ENCODE measurements around the gene SHISA6. TPM values are rescaled to one million over a fixed set of nuclear protein-coding genes. Genes with fewer than 3 reads are reported as not detected.

SHISA6 gene
- total RNA-seq, 3 donors from 2014 or later = not detected

- ATAC-seq (no peak), DNase-seq (no peak)
- no peaks in the 10 kb centered on the region for H3K4me1 Mint-ChIP-seq (ENCODE audit: low read depth)
- H3K36me3 Mint-ChIP-seq (ENCODE audit: insufficient read depth) = no peaks in the 10 kb centered on the region
- H3K9me3 Mint-ChIP-seq = peaks cover 4% of the 10 kb centered on the region
- H3K27me3 Mint-ChIP-seq (ENCODE audit: low read depth) = no peaks in the 10 kb centered on the region
- H3K4me3 Mint-ChIP-seq = no peak overlapping the region
Measured at GRCh38 chr17:11548398-11548797, 307.4 kb downstream of the SHISA6 start.

DNA sequence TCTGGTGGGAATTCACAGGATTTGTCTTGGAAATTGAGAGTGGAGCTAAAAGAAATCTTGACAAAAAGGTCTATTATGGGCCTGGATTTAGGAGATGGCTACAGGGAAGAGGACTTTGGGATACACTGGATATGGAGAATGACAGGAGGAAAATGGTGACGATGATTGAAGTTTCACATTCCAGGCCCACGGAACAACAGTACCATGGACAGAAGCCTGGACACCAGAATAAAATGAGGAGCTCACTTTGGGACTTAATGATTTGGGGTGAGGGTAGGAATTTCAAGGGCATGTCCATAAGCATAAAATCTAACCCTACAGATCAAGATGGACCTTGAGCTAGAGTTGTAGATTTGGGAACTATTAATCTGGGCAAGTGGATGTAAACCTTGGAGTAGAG, 309.4 kb downstream of the SHISA6 start:
- H3K27me3 Mint-ChIP-seq (ENCODE audit: low read depth) = no peaks in the 10 kb centered on the region
- no peak for ATAC-seq

DNA sequence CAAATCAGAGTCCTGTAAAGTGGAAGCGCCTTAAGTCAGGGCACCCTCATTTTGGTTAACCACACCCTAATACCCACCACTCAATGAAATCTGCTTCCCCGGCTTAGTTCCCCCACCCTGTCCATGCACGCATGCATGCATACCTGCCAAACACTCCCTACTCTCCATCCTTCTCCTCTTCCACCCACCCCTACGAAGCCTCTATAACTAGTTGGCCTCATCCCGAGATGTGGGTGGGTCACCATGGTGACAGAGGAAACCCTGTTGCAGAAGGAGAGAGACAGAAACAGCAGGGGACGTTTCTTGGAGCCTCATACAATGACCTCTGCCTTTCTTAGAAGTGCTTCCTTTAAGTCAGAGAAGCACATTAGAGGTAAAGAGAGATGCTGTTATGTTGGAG, 310.4 kb downstream of the SHISA6 start:
- Mint-ChIP-seq H3K9me3 (no peaks in the 10 kb centered on the region), H3K27me3 (ENCODE audit: low read depth) (no peaks in the 10 kb centered on the region), H3K4me3 (no peak overlapping the region), H3K36me3 (ENCODE audit: insufficient read depth) (no peaks in the 10 kb centered on the region), H3K4me1 (ENCODE audit: low read depth) (no peaks in the 10 kb centered on the region)
- DNase-seq = no peak
- no peak for ATAC-seq

More for the DNA sequence above, 309.4 kb downstream of the SHISA6 start:
- Mint-ChIP-seq H3K9me3 (peaks cover 4% of the 10 kb centered on the region), H3K4me1 (ENCODE audit: low read depth) (no peaks in the 10 kb centered on the region), H3K36me3 (ENCODE audit: insufficient read depth) (no peaks in the 10 kb centered on the region), H3K4me3 (no peak overlapping the region)
- DNase-seq = no peak

GRCh38 chr17:11553135-11553534, 312.1 kb downstream of the SHISA6 start:
- Mint-ChIP-seq H3K27me3 (ENCODE audit: low read depth) (no peaks in the 10 kb centered on the region), H3K4me1 (ENCODE audit: low read depth) (no peaks in the 10 kb centered on the region), H3K36me3 (ENCODE audit: insufficient read depth) (no peaks in the 10 kb centered on the region), H3K4me3 (no peak overlapping the region), H3K9me3 (no peaks in the 10 kb centered on the region)
- DNase-seq (no peak), ATAC-seq (no peak)

- Mint-ChIP-seq H3K4me3 (no peak overlapping the region), H3K36me3 (ENCODE audit: insufficient read depth) (no peaks in the 10 kb centered on the region), H3K9me3 (no peaks in the 10 kb centered on the region), H3K4me1 (ENCODE audit: low read depth) (no peaks in the 10 kb centered on the region), H3K27me3 (ENCODE audit: low read depth) (no peaks in the 10 kb centered on the region)
- ATAC-seq (no peak), DNase-seq (no peak)
Measured at GRCh38 chr17:11554042-11554441, 313.0 kb downstream of the SHISA6 start.

DNA sequence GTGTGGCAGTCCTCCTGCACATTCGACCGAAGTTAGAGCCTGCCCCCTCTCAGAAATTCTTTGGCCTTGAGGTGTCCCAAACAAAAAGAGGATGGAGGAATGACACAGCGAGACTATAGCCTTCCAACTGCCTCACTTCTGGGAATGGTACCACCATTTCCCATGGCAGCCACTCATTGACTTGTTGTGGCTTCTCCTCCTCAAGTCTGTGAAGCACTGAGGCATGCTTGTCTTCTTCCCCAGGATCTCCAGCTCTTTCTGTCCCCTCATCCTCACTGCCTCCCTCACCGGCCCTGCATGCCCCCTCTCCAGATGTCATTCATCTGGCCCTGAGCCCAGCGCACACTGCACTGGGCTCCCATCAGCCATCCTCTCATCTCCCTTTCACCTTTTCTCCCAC, 313.5 kb downstream of the SHISA6 start:
- H3K36me3 Mint-ChIP-seq (ENCODE audit: insufficient read depth) = no peaks in the 10 kb centered on the region
- no peaks in the 10 kb centered on the region for H3K27me3 Mint-ChIP-seq (ENCODE audit: low read depth)
- H3K4me1 Mint-ChIP-seq (ENCODE audit: low read depth) = no peaks in the 10 kb centered on the region
- no peaks in the 10 kb centered on the region for H3K9me3 Mint-ChIP-seq
- no peak overlapping the region for H3K4me3 Mint-ChIP-seq
- ATAC-seq = no peak
- DNase-seq = no peak

GRCh38 chr17:11555530-11555929, 314.5 kb downstream of the SHISA6 start:
- Mint-ChIP-seq H3K4me1 (ENCODE audit: low read depth) (no peaks in the 10 kb centered on the region), H3K36me3 (ENCODE audit: insufficient read depth) (no peaks in the 10 kb centered on the region), H3K27me3 (ENCODE audit: low read depth) (no peaks in the 10 kb centered on the region), H3K9me3 (no peaks in the 10 kb centered on the region), H3K4me3 (no peak overlapping the region)
- ATAC-seq (no peak), DNase-seq (no peak)

GRCh38 chr17:11557727-11558452, 316.9 kb downstream of the SHISA6 start:
- ATAC-seq = no peak
- no peaks in the 10 kb centered on the region for H3K9me3 Mint-ChIP-seq

GRCh38 chr17:11558681-11559234, 317.7 kb downstream of the SHISA6 start:
- no peak for DNase-seq
- Mint-ChIP-seq H3K4me1 (ENCODE audit: low read depth) (no peaks in the 10 kb centered on the region), H3K4me3 (no peak overlapping the region), H3K9me3 (no peaks in the 10 kb centered on the region), H3K27me3 (ENCODE audit: low read depth) (no peaks in the 10 kb centered on the region), H3K36me3 (ENCODE audit: insufficient read depth) (no peaks in the 10 kb centered on the region)
- no peak for ATAC-seq

More at GRCh38 chr17:11557727-11558452, 316.9 kb downstream of the SHISA6 start:
- no peak for DNase-seq
- Mint-ChIP-seq H3K36me3 (ENCODE audit: insufficient read depth) (no peaks in the 10 kb centered on the region), H3K4me1 (ENCODE audit: low read depth) (no peaks in the 10 kb centered on the region), H3K4me3 (no peak overlapping the region), H3K27me3 (ENCODE audit: low read depth) (no peaks in the 10 kb centered on the region)

- Mint-ChIP-seq H3K27me3 (ENCODE audit: low read depth) (no peaks in the 10 kb centered on the region), H3K4me1 (ENCODE audit: low read depth) (no peaks in the 10 kb centered on the region), H3K4me3 (no peak overlapping the region), H3K9me3 (no peaks in the 10 kb centered on the region), H3K36me3 (ENCODE audit: insufficient read depth) (no peaks in the 10 kb centered on the region)
- no peak for DNase-seq
- no peak for ATAC-seq
Measured at GRCh38 chr17:11559601-11560000, 318.6 kb downstream of the SHISA6 start.

DNA sequence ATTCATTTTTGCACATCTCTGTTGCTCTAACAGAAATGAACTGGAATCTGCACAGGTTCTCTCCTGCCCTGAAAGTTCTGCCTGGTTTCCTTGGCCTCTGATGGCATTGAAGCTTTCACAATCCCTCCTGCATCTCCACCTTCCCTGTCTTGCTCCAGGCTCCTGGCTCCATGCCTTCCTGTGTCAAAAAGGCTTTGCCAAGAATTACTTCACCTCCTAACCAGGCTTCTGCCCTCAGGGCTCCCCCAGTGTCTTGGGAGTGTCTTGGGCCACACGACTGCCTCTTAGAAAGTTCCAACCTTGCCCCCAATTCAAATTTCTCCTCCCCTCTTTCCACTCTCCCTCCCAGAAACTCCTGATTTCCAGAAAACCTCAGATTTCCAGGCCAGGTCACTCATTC, 320.3 kb downstream of the SHISA6 start:
- Mint-ChIP-seq H3K27me3 (ENCODE audit: low read depth) (no peaks in the 10 kb centered on the region), H3K36me3 (ENCODE audit: insufficient read depth) (no peaks in the 10 kb centered on the region), H3K4me3 (no peak overlapping the region), H3K4me1 (ENCODE audit: low read depth) (no peaks in the 10 kb centered on the region), H3K9me3 (peaks cover 2% of the 10 kb centered on the region)
- ATAC-seq = no peak
- DNase-seq = no peak

- Mint-ChIP-seq H3K27me3 (ENCODE audit: low read depth) (no peaks in the 10 kb centered on the region), H3K4me1 (ENCODE audit: low read depth) (no peaks in the 10 kb centered on the region), H3K4me3 (no peak overlapping the region), H3K36me3 (ENCODE audit: insufficient read depth) (no peaks in the 10 kb centered on the region), H3K9me3 (peaks cover 3% of the 10 kb centered on the region)
- no peak for DNase-seq
- ATAC-seq = no peak
Measured at GRCh38 chr17:11561702-11562101, 320.7 kb downstream of the SHISA6 start.

GRCh38 chr17:11564589-11565380, 323.8 kb downstream of the SHISA6 start:
- Mint-ChIP-seq H3K36me3 (ENCODE audit: insufficient read depth) (no peaks in the 10 kb centered on the region), H3K4me1 (ENCODE audit: low read depth) (no peaks in the 10 kb centered on the region)
- ATAC-seq = no peak

GRCh38 chr17:11565591-11565990, 324.6 kb downstream of the SHISA6 start:
- H3K36me3 Mint-ChIP-seq (ENCODE audit: insufficient read depth) = no peaks in the 10 kb centered on the region
- peaks cover 9% of the 10 kb centered on the region for H3K9me3 Mint-ChIP-seq
- DNase-seq = no peak
- no peaks in the 10 kb centered on the region for H3K27me3 Mint-ChIP-seq (ENCODE audit: low read depth)
- ATAC-seq = no peak
- H3K4me3 Mint-ChIP-seq = no peak overlapping the region
- no peaks in the 10 kb centered on the region for H3K4me1 Mint-ChIP-seq (ENCODE audit: low read depth)

More at GRCh38 chr17:11564589-11565380, 323.8 kb downstream of the SHISA6 start:
- Mint-ChIP-seq H3K27me3 (ENCODE audit: low read depth) (no peaks in the 10 kb centered on the region), H3K9me3 (peaks cover 9% of the 10 kb centered on the region), H3K4me3 (no peak overlapping the region)
- no peak for DNase-seq

DNA sequence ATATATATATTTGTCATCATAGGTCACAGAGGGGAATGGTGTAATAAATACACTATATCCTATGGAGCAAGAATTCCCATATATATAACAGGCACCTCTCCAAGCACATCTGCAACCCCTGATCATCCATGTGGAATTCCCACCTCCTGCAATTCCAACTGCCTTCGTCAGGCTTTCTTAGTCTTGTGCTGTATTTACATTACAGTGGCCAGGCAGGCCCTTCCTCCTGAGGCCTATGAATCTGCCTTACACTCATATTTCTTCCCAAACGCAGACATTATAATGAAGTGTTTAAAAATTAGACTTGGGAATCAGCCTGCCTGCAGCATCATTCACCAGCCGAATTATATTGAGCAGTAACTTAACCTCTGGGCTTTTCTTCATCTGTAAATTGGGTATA, 338.0 kb downstream of the SHISA6 start:
- H3K4me1 Mint-ChIP-seq (ENCODE audit: low read depth) = no peaks in the 10 kb centered on the region
- peaks cover 3% of the 10 kb centered on the region for H3K9me3 Mint-ChIP-seq
- ATAC-seq (no peak), DNase-seq (no peak)
- H3K27me3 Mint-ChIP-seq (ENCODE audit: low read depth) = peaks cover 1% of the 10 kb centered on the region
- H3K36me3 Mint-ChIP-seq (ENCODE audit: insufficient read depth) = no peaks in the 10 kb centered on the region
- H3K4me3 Mint-ChIP-seq = no peak overlapping the region

All from activated T-cell treated with anti-CD3 and anti-CD28 coated beads, Interleukin-2, amount 50 U/mL, for 4 hours (primary cell).